ENCODE results near the gene CCHCR1.

Gene CCHCR1

GRCh38 chr6:31162463-31163165, 5.0 kb upstream of the CCHCR1 start:
- DNase-seq (ENCODE audit: low read depth) = no peak

- no peak for DNase-seq (ENCODE audit: low read depth)
Measured at GRCh38 chr6:31161216-31162126, 3.9 kb upstream of the CCHCR1 start.

- DNase-seq (ENCODE audit: low read depth) = no peak
Measured at GRCh38 chr6:31158863-31159855, 1.6 kb upstream of the CCHCR1 start.

- peak; percentile 98 for DNase-seq (ENCODE audit: low read depth)
Measured at GRCh38 chr6:31158140-31158862, 699 bp upstream of the CCHCR1 start, which contains the start of gene TCF19. TCF19 (plus strand) TSS chr6:31158589; CDS start chr6:31159470, 881 bp downstream.

GRCh38 chr6:31156641-31157040, 961 bp downstream of the CCHCR1 start:
- no peak for DNase-seq (ENCODE audit: low read depth)

- DNase-seq (ENCODE audit: low read depth) = no peak
Measured at GRCh38 chr6:31154436-31154835, 3.2 kb downstream of the CCHCR1 start.

GRCh38 chr6:31152781-31153180, 4.8 kb downstream of the CCHCR1 start:
- no peak for DNase-seq (ENCODE audit: low read depth)

- no peak for DNase-seq (ENCODE audit: low read depth)
Measured at GRCh38 chr6:31149827-31150447, 7.7 kb downstream of the CCHCR1 start.

GRCh38 chr6:31145386-31145785, 12.2 kb downstream of the CCHCR1 start:
- no peak for DNase-seq (ENCODE audit: low read depth)

GRCh38 chr6:31144970-31145340, 12.6 kb downstream of the CCHCR1 start:
- no peak for DNase-seq (ENCODE audit: low read depth)

GRCh38 chr6:31144296-31144969, 13.2 kb downstream of the CCHCR1 start:
- DNase-seq (ENCODE audit: low read depth) = no peak

GRCh38 chr6:31143148-31143547, 14.5 kb downstream of the CCHCR1 start:
- DNase-seq (ENCODE audit: low read depth) = no peak

GRCh38 chr6:31142361-31142761, 15.2 kb downstream of the CCHCR1 start:
- no peak for DNase-seq (ENCODE audit: low read depth)

GRCh38 chr6:31140643-31141042, 17.0 kb downstream of the CCHCR1 start:
- no peak for DNase-seq (ENCODE audit: low read depth)

- no peak for DNase-seq (ENCODE audit: low read depth)
Measured at GRCh38 chr6:31139599-31139998, 18.0 kb downstream of the CCHCR1 start.

- no peak for DNase-seq (ENCODE audit: low read depth)
Measured at GRCh38 chr6:31138982-31139381, 18.6 kb downstream of the CCHCR1 start, which contains the start of gene PSORS1C2. PSORS1C2 (minus strand) TSS chr6:31139066; CDS start chr6:31139026, 40 bp downstream.

GRCh38 chr6:31135710-31136109, 21.9 kb downstream of the CCHCR1 start:
- DNase-seq (ENCODE audit: low read depth) = no peak

GRCh38 chr6:31132806-31133205, 24.8 kb downstream of the CCHCR1 start:
- no peak for DNase-seq (ENCODE audit: low read depth)

GRCh38 chr6:31131595-31131994, 26.0 kb downstream of the CCHCR1 start:
- no peak for DNase-seq (ENCODE audit: low read depth)

GRCh38 chr6:31130751-31131150, 26.9 kb downstream of the CCHCR1 start:
- no peak for DNase-seq (ENCODE audit: low read depth)

All from activated T-cell treated with anti-CD3 and anti-CD28 coated beads for 48 hours (primary cell).